Eye (tissue), 1 donor: Measurements from ENCODE around the gene PDSS2.

Experiments used
- DNase-seq: peaks from one replicate; pipeline ENCODE4 v3.0.0-alpha.2; 2015

PDSS2 gene

GRCh38 chr6:107259951-107260350 lies 199.4 kb downstream of the PDSS2 start:
- DNase-seq, result no peak

GRCh38 chr6:107248147-107248546 lies 211.2 kb downstream of the PDSS2 start:
- no peak for DNase-seq

DNA sequence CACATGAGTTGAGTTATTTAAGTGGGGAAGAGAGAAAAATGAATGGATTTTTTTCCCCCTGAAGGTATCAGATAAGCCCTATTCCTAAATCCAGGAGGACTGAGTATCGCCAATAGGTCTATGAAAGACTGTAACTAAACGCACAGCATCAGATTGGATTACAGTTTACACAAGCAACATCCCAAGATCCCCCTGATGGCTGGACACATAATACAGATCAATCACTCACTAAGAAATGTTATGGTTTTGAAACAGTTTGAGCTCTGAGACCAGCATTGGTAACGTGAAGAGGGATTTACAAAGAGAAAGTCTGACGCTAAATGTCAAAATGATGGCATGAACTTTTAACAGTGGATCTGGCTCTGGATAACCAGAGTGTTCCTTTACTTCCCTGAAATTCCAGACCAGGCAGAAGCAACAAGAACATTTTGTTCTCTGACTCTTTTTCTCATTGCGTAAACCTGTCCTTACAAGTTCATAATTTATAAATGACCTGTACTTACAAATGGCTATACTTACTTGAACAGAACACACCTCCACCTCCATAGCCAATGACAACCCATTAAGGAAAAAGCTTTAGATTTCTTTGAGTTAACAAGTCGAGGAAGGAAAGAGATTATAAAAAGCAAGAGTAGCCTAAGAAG lies 212.3 kb downstream of the PDSS2 start:
- no peak for DNase-seq

DNA sequence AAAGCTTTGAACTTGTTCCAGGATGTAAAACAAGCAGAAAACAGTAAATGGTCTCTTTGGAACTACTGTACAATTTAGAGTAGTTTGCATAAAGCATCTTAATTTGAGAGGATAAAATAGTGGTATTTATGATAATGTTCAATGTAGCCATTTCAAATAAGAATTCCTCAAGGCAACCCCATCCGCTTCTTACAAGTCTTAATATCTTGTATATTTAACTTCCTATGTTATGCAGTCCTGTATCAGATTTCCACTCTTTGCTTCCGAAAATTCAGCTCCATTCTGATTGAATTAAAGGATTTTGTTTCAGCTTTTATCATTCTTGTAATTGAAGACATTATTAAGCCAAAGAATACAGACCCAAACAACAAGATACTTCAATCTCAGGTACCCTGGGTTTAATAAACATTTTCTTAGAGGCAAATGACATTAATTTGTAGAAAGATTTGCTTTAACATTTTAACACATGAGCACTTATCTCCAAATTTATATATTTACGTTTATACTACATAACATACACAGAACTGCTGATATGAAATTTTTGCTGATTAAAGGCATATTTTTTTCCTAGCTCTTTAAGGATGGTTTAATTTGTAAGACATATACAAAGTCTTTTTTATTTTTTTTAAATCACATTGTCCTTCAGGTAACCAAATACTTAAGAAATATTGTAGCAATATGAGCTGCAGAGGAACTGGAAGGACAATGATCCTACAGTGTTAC lies 213.0 kb downstream of the PDSS2 start:
- DNase-seq, result no peak

DNA sequence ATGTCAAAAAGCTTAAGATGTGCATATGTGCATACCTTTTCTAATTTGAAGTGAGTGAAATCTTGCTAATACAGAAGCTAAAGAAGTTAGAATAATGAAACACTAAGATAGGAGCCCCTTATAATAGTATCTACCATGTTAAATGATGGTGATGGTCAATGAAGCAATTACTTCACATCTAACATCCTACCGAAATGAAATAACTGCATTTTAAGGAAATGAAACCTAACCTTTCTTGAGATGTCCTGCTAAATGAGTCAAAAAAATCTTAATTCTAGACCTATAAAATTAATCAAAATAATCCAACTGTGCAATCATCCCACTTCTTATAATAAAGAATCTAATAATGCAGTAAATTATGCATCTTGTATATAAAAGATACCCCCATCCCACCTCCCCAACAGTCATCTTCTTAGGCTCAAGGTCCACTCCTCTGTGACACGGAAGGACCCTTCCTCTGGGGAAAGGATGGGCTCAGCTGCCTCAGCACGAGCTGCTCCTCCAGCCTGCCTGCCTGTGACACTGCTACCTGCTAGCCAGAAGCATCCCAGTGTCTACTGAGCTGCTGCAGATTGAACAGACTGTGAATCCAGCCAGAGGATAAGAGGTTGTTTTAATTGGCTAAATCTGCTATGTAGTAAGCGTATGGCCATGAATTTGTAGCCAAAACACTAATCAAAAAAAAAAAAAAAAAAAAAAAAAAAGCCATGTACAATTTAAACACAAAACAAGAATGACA lies 214.5 kb downstream of the PDSS2 start:
- peak; percentile 37 for DNase-seq

- no peak for DNase-seq
Measured at GRCh38 chr6:107244082-107244741, 215.2 kb downstream of the PDSS2 start.

- no peak for DNase-seq
Measured at GRCh38 chr6:107243471-107243870, 215.9 kb downstream of the PDSS2 start.

DNA sequence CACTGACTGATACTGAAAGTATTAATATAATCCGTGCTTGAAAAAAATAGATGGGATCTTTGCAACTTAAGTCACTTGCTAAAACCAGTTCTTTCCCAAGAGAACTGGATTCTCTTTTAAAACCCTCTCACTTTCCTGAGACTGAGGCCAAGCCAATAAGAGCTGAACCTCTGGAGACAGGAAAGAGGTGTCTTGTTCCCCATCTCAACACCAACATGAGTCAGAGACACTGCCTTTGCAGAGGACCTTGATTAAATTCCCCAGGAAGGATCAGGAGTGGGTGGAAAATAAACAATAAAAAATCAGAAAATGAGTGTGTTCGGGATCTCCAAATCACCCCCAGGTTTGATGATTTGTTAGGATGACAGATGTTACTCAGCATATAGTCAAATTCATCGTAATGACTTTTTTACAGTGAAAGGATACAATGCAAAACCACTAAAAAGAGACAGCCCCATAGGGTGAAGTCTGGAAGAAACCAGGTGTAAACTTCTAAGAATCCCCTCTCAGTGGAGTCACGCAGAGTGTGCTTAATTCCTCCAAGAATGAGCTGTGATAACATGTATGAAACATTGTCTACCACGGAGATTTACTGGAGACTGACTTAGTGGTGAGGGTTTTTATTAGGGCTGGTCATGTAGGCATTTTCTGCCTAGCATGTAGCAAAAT lies 221.2 kb downstream of the PDSS2 start:
- no peak for DNase-seq

- no peak for DNase-seq
Measured at GRCh38 chr6:107235511-107235910, 223.9 kb downstream of the PDSS2 start.

DNA sequence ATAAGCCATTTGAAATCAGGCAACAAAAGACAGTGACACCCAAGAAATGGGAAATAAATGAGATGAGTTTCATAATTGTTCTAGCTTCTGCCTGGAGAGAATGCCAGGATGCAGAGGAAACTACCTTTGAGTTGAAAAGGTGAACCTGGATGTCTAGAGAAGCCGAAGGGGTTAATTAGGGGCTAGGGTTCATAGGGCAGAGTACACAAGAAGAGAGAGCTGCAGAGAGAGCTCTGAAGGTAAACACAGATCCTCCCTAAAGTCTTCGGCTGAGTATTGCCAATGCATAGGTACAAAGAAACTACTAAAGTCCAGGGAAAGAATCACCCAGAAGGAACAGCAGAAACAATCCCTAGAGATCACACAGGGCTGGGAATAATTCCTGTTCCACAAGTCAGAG lies 224.4 kb downstream of the PDSS2 start:
- DNase-seq, result no peak

GRCh38 chr6:107231243-107231642 lies 228.1 kb downstream of the PDSS2 start:
- no peak for DNase-seq

DNA sequence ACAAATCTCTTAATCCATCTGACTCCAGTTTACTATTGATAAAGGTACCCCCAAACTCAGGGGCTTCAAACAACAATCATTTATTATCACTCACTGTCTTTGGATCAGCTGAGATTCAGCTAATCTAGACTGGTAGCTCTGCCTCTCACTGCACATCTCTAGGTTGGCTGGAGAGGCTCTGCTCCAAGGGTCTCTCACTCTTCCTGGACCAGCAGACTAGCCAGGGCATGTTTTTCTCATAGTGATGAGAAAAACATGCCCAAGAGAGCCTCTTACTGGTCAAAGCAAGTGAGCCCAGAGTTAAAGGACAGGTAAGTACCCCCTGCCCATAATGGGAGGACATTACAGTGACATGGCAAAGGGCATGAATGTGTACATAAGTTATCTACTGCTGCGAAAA lies 228.9 kb downstream of the PDSS2 start:
- DNase-seq, result no peak

GRCh38 chr6:107230024-107230423 lies 229.3 kb downstream of the PDSS2 start:
- no peak for DNase-seq

DNA sequence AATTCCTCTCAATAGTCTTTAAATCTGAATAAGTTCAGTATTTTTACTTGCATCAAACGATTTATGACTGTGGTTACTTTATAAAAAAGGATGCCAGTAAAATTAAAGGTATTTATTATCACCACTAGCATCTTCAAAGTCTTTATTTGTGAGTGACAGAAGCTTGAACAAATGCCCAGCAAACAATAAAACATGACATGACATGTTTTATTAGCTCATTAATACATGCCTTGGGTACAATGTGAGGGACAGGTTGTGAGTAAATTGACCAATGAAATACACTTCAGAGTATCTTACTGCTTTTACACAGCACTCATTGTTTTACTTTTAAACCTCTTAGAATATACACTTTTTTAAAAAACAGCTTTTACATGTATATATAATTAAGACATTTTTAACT lies 230.6 kb downstream of the PDSS2 start:
- no peak for DNase-seq

GRCh38 chr6:107221519-107221918 lies 237.8 kb downstream of the PDSS2 start:
- no peak for DNase-seq

DNA sequence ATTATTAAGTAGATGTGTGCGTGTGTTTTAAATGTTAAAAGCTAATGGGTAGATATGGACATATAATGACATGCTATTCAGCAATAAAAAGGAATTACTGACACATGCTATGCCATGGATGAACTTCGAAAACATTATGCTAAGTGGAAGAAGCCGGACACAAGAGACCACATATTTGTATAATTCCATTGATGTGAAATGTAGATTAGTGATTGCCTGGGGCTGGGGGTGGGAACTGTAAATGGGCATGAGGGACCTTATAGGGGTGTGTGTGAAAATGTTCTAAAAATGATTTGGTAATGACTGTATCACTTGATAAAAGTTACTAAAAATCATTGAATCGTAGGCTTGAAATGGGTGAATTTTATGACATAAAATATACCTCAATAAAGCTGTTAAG lies 239.5 kb downstream of the PDSS2 start:
- no peak for DNase-seq

GRCh38 chr6:107218142-107218541 lies 241.2 kb downstream of the PDSS2 start:
- DNase-seq, result no peak

GRCh38 chr6:107217248-107217647 lies 242.1 kb downstream of the PDSS2 start:
- no peak for DNase-seq

- no peak for DNase-seq
Measured at GRCh38 chr6:107216197-107216933, 243.0 kb downstream of the PDSS2 start.

DNA sequence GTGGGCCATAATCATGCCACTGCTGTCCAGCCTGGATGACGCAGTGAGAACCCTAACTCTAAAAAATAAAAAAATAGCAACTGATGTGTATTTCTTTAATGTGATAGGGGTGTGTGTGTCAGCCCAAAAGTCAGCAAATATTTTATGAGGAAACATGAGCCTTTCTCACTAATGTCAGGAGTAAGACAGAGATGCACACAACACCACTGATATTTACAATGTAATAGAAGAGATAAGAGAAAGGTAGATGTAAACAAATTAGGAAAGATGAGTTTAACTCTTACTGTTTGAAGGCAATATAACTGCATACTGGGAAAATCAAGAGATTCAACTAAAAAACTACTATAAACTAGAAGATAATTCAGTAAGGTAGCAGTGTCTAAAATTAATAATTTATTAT lies 244.0 kb downstream of the PDSS2 start:
- DNase-seq, result no peak

GRCh38 chr6:107214655-107215054 lies 244.7 kb downstream of the PDSS2 start:
- no peak for DNase-seq
